Coronary artery (tissue), 2 donors: ENCODE data around the gene OTC.

Source experiments
- DNase-seq: peaks from one replicate; pipeline ENCODE4 v3.0.0-alpha.2; 2017; ENCODE audit warnings: low spot score
- H3K27ac ChIP-seq, 2 donors: fragments of 200-600 bp; sonication (generic); one replicate each; pipeline ENCODE4 v1.5.1; 2016 to 2019
- H3K4me3 ChIP-seq: fragments of 200-600 bp; sonication (generic); 2 replicates; pipeline ENCODE4 v1.5.1; 2016; ENCODE audit warnings: mild to moderate bottlenecking, moderate library complexity
- CTCF ChIP-seq: fragments of 200-600 bp; sonication (generic); IDR thresholded peaks from one replicate; pipeline ENCODE4 v1.5.1; 2019; ENCODE audit warnings: antibody characterized with exemption

OTC gene

GRCh38 chrX:38335382-38335781 lies 17.0 kb upstream of the OTC start:
- Histone ChIP-seq H3K4me3 (no peak overlapping the region), H3K27ac (no peak overlapping the region)
- no peak for TF ChIP-seq CTCF
- no peak for DNase-seq

- H3K4me3 ChIP-seq: no peak overlapping the region
- DNase-seq: no peak
- no peak overlapping the region for H3K27ac ChIP-seq
- TF ChIP-seq CTCF: no peak
Observed at GRCh38 chrX:38336538-38337240, 15.7 kb upstream of the OTC start.

GRCh38 chrX:38341442-38341841 lies 11.0 kb upstream of the OTC start:
- Histone ChIP-seq H3K27ac (no peak overlapping the region), H3K4me3 (no peak overlapping the region)
- no peak for DNase-seq
- TF ChIP-seq CTCF: no peak

- no peak for TF ChIP-seq CTCF
- DNase-seq: no peak
- H3K4me3 ChIP-seq: no peak overlapping the region
- no peak overlapping the region for H3K27ac ChIP-seq
Observed at GRCh38 chrX:38342853-38343778, 9.3 kb upstream of the OTC start.

- no peak for DNase-seq
- no peak for TF ChIP-seq CTCF
- Histone ChIP-seq H3K4me3 (no peak overlapping the region), H3K27ac (no peak overlapping the region)
Observed at GRCh38 chrX:38346150-38346549, 6.3 kb upstream of the OTC start.

GRCh38 chrX:38347136-38347535 lies 5.3 kb upstream of the OTC start:
- TF ChIP-seq CTCF: no peak
- Histone ChIP-seq H3K27ac (no peak overlapping the region), H3K4me3 (no peak overlapping the region)
- no peak for DNase-seq
